Neural cell (in vitro differentiated cells): ENCODE measurements around the gene KSR2. TPM values are rescaled to one million over a fixed set of nuclear protein-coding genes. Genes with fewer than 3 reads are reported as not detected.

ENCODE experiments used
- H2AFZ ChIP-seq: fragments of 200-600, 300-800 bp; sonication (generic), shearing (Covaris generic); 2 replicates; pipeline ENCODE4 v1.6.0; 2014; ENCODE audit warnings: low read depth, mild to moderate bottlenecking, antibody characterized with exemption, low read length, moderate library complexity
- H3F3A ChIP-seq: fragments of 200-600 bp; shearing (Covaris generic); 2 replicates; pipeline ENCODE4 v1.6.1; 2016; ENCODE audit warnings: mild to moderate bottlenecking, moderate library complexity, mixed read lengths, antibody characterized with exemption, low read length; ENCODE audit not compliant: insufficient read depth, poor library complexity, severe bottlenecking
- H3K27ac ChIP-seq: fragments of 200-600, 300-800 bp; sonication (generic), shearing (Covaris generic); 2 replicates; pipeline ENCODE4 v1.5.1; 2014; ENCODE audit warnings: mild to moderate bottlenecking, low read length, moderate library complexity
- H3K27me3 ChIP-seq: fragments of 300-800, 200-600 bp; sonication (generic), shearing (Covaris generic); 2 replicates; pipeline ENCODE4 v1.6.0; 2014; ENCODE audit warnings: mild to moderate bottlenecking, low read depth, low read length, moderate library complexity; ENCODE audit not compliant: insufficient read depth
- H3K36me3 ChIP-seq: fragments of 300-800, 200-600 bp; sonication (generic), shearing (Covaris generic); 2 replicates; pipeline ENCODE4 v1.5.1; 2014; ENCODE audit warnings: mild to moderate bottlenecking, antibody characterized with exemption, low read length, moderate library complexity; ENCODE audit not compliant: insufficient read depth
- H3K4me2 ChIP-seq: fragments of 300-800, 200-600 bp; sonication (generic), shearing (Covaris generic); 2 replicates; pipeline ENCODE4 v1.6.0; 2014; ENCODE audit warnings: mild to moderate bottlenecking, low read length
- H3K4me3 ChIP-seq: fragments of 300-800, 200-600 bp; sonication (generic), shearing (Covaris generic); 2 replicates; pipeline ENCODE4 v1.5.1; 2014; ENCODE audit warnings: mild to moderate bottlenecking, low read length, moderate library complexity
- H3K79me2 ChIP-seq: fragments of 200-600 bp; shearing (Covaris generic); replicated peaks from 2 replicates; pipeline ENCODE4 v1.6.0; 2014; ENCODE audit warnings: mild to moderate bottlenecking, low read length, moderate library complexity; ENCODE audit not compliant: insufficient read depth
- H3K9ac ChIP-seq: fragments of 300-800, 200-600 bp; sonication (generic), shearing (Covaris generic); 2 replicates; pipeline ENCODE4 v1.6.1; 2016; ENCODE audit warnings: mild to moderate bottlenecking, low read length, mixed read lengths
- H3K9me2 ChIP-seq: fragments of 200-600 bp; shearing (Covaris generic); 2 replicates; pipeline ENCODE4 v1.6.1; 2016; ENCODE audit warnings: mild to moderate bottlenecking, low read length, mixed read lengths; ENCODE audit not compliant: insufficient read depth
- H3K9me3 ChIP-seq: fragments of 200-600, 300-800 bp; sonication (generic), shearing (Covaris generic); 2 replicates; pipeline ENCODE4 v1.6.1; 2016; ENCODE audit warnings: mild to moderate bottlenecking, mixed run types, low read length, moderate library complexity, mixed read lengths
- H4K20me1 ChIP-seq: fragments of 200-600 bp; shearing (Covaris generic); 2 replicates; pipeline ENCODE4 v1.6.1; 2016; ENCODE audit warnings: mild to moderate bottlenecking, mixed run types; ENCODE audit not compliant: insufficient read depth
- CTCF ChIP-seq: fragments of 450-650 bp; IDR thresholded peaks from 2 replicates; pipeline ENCODE4 v1.5.1; 2014; ENCODE audit warnings: antibody characterized with exemption, mild to moderate bottlenecking, moderate library complexity; ENCODE audit not compliant: poor library complexity, severe bottlenecking
- EP300 ChIP-seq: fragments of 450-650 bp; conservative IDR thresholded peaks from 2 replicates; pipeline ENCODE4 v1.6.1; 2014; ENCODE audit warnings: antibody characterized with exemption, mild to moderate bottlenecking, moderate library complexity; ENCODE audit not compliant: poor library complexity, severe bottlenecking
- EZH2 ChIP-seq: fragments of 200-600, 300-800 bp; shearing (Covaris generic), sonication (generic); IDR thresholded peaks from 2 replicates; pipeline ENCODE4 v1.6.1; 2014; ENCODE audit warnings: antibody characterized with exemption, low read length, borderline replicate concordance, mild to moderate bottlenecking; ENCODE audit not compliant: insufficient read depth, poor library complexity, severe bottlenecking
- MXI1 ChIP-seq: fragments of 450-650 bp; conservative IDR thresholded peaks from 2 replicates; pipeline ENCODE4 v1.6.1; 2014; ENCODE audit warnings: antibody characterized with exemption, mild to moderate bottlenecking; ENCODE audit not compliant: poor library complexity, severe bottlenecking
- POLR2AphosphoS5 ChIP-seq: IDR thresholded peaks from 2 replicates; pipeline ENCODE4 v1.6.1; 2012
- RAD21 ChIP-seq: fragments of 450-650 bp; conservative IDR thresholded peaks from 2 replicates; pipeline ENCODE4 v1.6.1; 2014; ENCODE audit warnings: antibody characterized with exemption, mild to moderate bottlenecking, moderate library complexity
- REST ChIP-seq: IDR thresholded peaks from 2 replicates; pipeline ENCODE4 v1.6.1; 2012; ENCODE audit warnings: borderline replicate concordance
- SMC3 ChIP-seq: fragments of 450-650 bp; conservative IDR thresholded peaks from 2 replicates; pipeline ENCODE4 v1.6.1; 2014; ENCODE audit warnings: antibody characterized with exemption, mild to moderate bottlenecking, moderate library complexity; ENCODE audit not compliant: poor library complexity
- TAF1 ChIP-seq: IDR thresholded peaks from 2 replicates; pipeline ENCODE4 v1.6.1; 2012; ENCODE audit warnings: low read depth
- polyA plus RNA-seq: library from polyadenylated mRNA; depleted of rRNA; stranded (reverse); fragments of >200 nt; gene quantifications from 2 replicates; pipeline ENCODE4 v1.2.3, GENCODE V29; 2014

Gene KSR2
- polyA plus RNA-seq, 1 donor from 2014 or later: 3.0 TPM

- no peaks in the 10 kb centered on the region for H3K9me3 ChIP-seq
- no peak overlapping the region for H3K9ac ChIP-seq
- H3K9me2 ChIP-seq: no peaks in the 10 kb centered on the region
- H3K4me2 ChIP-seq: no peak overlapping the region
- H3F3A ChIP-seq: no peaks in the 10 kb centered on the region
- H2AFZ ChIP-seq: no peak overlapping the region
- H3K27me3 ChIP-seq: no peaks in the 10 kb centered on the region
- no peak overlapping the region for H3K27ac ChIP-seq
- H3K4me3 ChIP-seq: no peak overlapping the region
- H3K36me3 ChIP-seq: no peaks in the 10 kb centered on the region
- H4K20me1 ChIP-seq: no peaks in the 10 kb centered on the region
- no peaks in the 10 kb centered on the region for H3K79me2 ChIP-seq
- TF ChIP-seq MXI1: no peak
- TF ChIP-seq CTCF: no peak
- no peak for TF ChIP-seq SMC3
- TF ChIP-seq REST: no peak
- no peak for TF ChIP-seq RAD21
- TF ChIP-seq TAF1: no peak
- no peak for TF ChIP-seq EZH2
- TF ChIP-seq EP300: no peak
- TF ChIP-seq POLR2AphosphoS5: no peak
Measured at GRCh38 chr12:117674763-117675162, 294.0 kb downstream of the KSR2 start.

- no peaks in the 10 kb centered on the region for H3K79me2 ChIP-seq
- H2AFZ ChIP-seq: no peak overlapping the region
- H3F3A ChIP-seq: no peaks in the 10 kb centered on the region
- H4K20me1 ChIP-seq: no peaks in the 10 kb centered on the region
- no peaks in the 10 kb centered on the region for H3K36me3 ChIP-seq
- no peak overlapping the region for H3K9ac ChIP-seq
- H3K27ac ChIP-seq: no peak overlapping the region
- TF ChIP-seq RAD21: no peak
- TF ChIP-seq EZH2: no peak
- TF ChIP-seq CTCF: no peak
- no peak for TF ChIP-seq TAF1
- no peak for TF ChIP-seq POLR2AphosphoS5
- no peak for TF ChIP-seq MXI1
- no peak for TF ChIP-seq EP300
- no peak for TF ChIP-seq REST
- no peak for TF ChIP-seq SMC3
- no peak overlapping the region for H3K4me3 ChIP-seq
- H3K4me2 ChIP-seq: no peak overlapping the region
- no peaks in the 10 kb centered on the region for H3K9me3 ChIP-seq
- H3K27me3 ChIP-seq: no peaks in the 10 kb centered on the region
- no peaks in the 10 kb centered on the region for H3K9me2 ChIP-seq
Measured at GRCh38 chr12:117674313-117674712, 294.5 kb downstream of the KSR2 start.
